Measurements from ENCODE around the gene C1RL. TPM values are rescaled to one million over a fixed set of nuclear protein-coding genes. Genes with fewer than 3 reads are reported as not detected.

Gene C1RL
- total RNA-seq, 2 donors from 2014 or later = 18.7 to 34.7 TPM

GRCh38 chr12:7129872-7130691 lies 21.1 kb upstream of the C1RL start, which contains the start of gene CLSTN3:
Gene CLSTN3 (plus strand): TSS chr12:7130371. CDS start chr12:7130649, 278 bp downstream.
- DNase-seq (ENCODE audit: low spot score) = peak; percentile 68
- peaks cover 0 to 32% of the 10 kb centered on the region in 2 donors for H3K4me1 ChIP-seq
- no peak for TF ChIP-seq CTCF (IDR thresholded peaks at IDR 0.05)
- H3K27ac ChIP-seq = peak within 1 kb of the TSS; percentile 43 to 78
- no peaks in the 10 kb centered on the region for H3K9me3 ChIP-seq
- H3K36me3 ChIP-seq = no peaks in the 10 kb centered on the region
- no peaks in the 10 kb centered on the region for H3K27me3 ChIP-seq
- H3K4me3 ChIP-seq = peak within 1 kb of the TSS; percentile 60 to 70

GRCh38 chr12:7129287-7129871 lies 20.4 kb upstream of the C1RL start:
- no peak for TF ChIP-seq CTCF (IDR thresholded peaks at IDR 0.05)
- no peaks in the 10 kb centered on the region for H3K36me3 ChIP-seq
- H3K27me3 ChIP-seq = no peaks in the 10 kb centered on the region
- H3K4me3 ChIP-seq = peak overlapping the region; percentile 60 to 70
- no peaks in the 10 kb centered on the region for H3K9me3 ChIP-seq
- peak overlapping the region; percentile 25 to 78 for H3K27ac ChIP-seq
- no peak for DNase-seq (ENCODE audit: low spot score)
- peaks cover 0 to 32% of the 10 kb centered on the region in 2 donors for H3K4me1 ChIP-seq

- DNase-seq (ENCODE audit: low spot score) = no peak
- H3K27me3 ChIP-seq = no peaks in the 10 kb centered on the region
- peaks cover 0 to 32% of the 10 kb centered on the region in 2 donors for H3K4me1 ChIP-seq
- no peaks in the 10 kb centered on the region for H3K36me3 ChIP-seq
- no peak for TF ChIP-seq CTCF (IDR thresholded peaks at IDR 0.05)
- H3K9me3 ChIP-seq = no peaks in the 10 kb centered on the region
- peak within 1 kb of the TSS; percentile 25 to 78 for H3K27ac ChIP-seq
- H3K4me3 ChIP-seq = peak within 1 kb of the TSS; percentile 60 to 70
Observed at GRCh38 chr12:7128681-7129286, 19.8 kb upstream of the C1RL start, which contains the start of gene RBP5. Gene RBP5 (minus strand): TSS chr12:7128889. CDS start chr12:7128775, 114 bp downstream.

GRCh38 chr12:7127916-7128626 lies 19.1 kb upstream of the C1RL start:
- no peak overlapping the region for H3K27ac ChIP-seq

More at GRCh38 chr12:7127916-7128626, 19.1 kb upstream of the C1RL start:
- Histone ChIP-seq H3K4me3 (no peak overlapping the region), H3K9me3 (no peaks in the 10 kb centered on the region), H3K4me1 (peaks cover 0 to 34% of the 10 kb centered on the region in 2 donors), H3K36me3 (no peaks in the 10 kb centered on the region), H3K27me3 (no peaks in the 10 kb centered on the region)
- no peak for TF ChIP-seq CTCF (IDR thresholded peaks at IDR 0.05)
- no peak for DNase-seq (ENCODE audit: low spot score)

Data from right atrium auricular region (tissue), 2 donors.